GM19372 (cell line): ENCODE data around the gene SMAD9.
A peak's percentile ranks its signal among the peaks of the same experiment; 100 is the strongest.

Source experiments
- ATAC-seq: cut with Tn5 transposase; IDR thresholded peaks from one replicate; pipeline ENCODE4 v1.9.1; 2021; ENCODE audit warnings: mild to moderate bottlenecking, low read depth, moderate library complexity; ENCODE audit not compliant: unreplicated experiment

The SMAD9 gene

GRCh38 chr13:36820222-36820621, 99.8 kb downstream of the SMAD9 start:
- ATAC-seq, result no peak

- ATAC-seq, result peak; percentile 14
Observed at GRCh38 chr13:36819739-36820090, 100.3 kb downstream of the SMAD9 start.

- peak; percentile 85 for ATAC-seq
Observed at GRCh38 chr13:36818804-36819738, 101.0 kb downstream of the SMAD9 start, which contains the start of gene RFXAP. TSS of gene RFXAP (plus strand) at chr13:36819222. CDS start at chr13:36819358, 136 bp downstream.

GRCh38 chr13:36817996-36818803, 101.8 kb downstream of the SMAD9 start:
- ATAC-seq, result no peak

GRCh38 chr13:36815062-36815461, 105.0 kb downstream of the SMAD9 start:
- ATAC-seq, result no peak

- no peak for ATAC-seq
Observed at GRCh38 chr13:36814465-36814864, 105.6 kb downstream of the SMAD9 start.

GRCh38 chr13:36813225-36813624, 106.8 kb downstream of the SMAD9 start:
- no peak for ATAC-seq

- no peak for ATAC-seq
Observed at GRCh38 chr13:36807616-36808015, 112.4 kb downstream of the SMAD9 start.

GRCh38 chr13:36806102-36806501, 113.9 kb downstream of the SMAD9 start:
- no peak for ATAC-seq

- ATAC-seq, result no peak
Observed at GRCh38 chr13:36804588-36804987, 115.5 kb downstream of the SMAD9 start.

GRCh38 chr13:36801035-36801434, 119.0 kb downstream of the SMAD9 start:
- ATAC-seq, result no peak

GRCh38 chr13:36796052-36796451, 124.0 kb downstream of the SMAD9 start:
- ATAC-seq, result no peak

- ATAC-seq, result no peak
Observed at GRCh38 chr13:36795463-36795862, 124.6 kb downstream of the SMAD9 start.
